Liver (tissue), 9 donors: ENCODE data around the gene BFSP2. TPM values are rescaled to one million over a fixed set of nuclear protein-coding genes. Genes with fewer than 3 reads are reported as not detected.

ENCODE experiments used
- DNase-seq: peaks from one replicate; pipeline ENCODE4 v3.0.0-alpha.2; 2017; ENCODE audit warnings: low spot score
- H3K27ac ChIP-seq, 2 donors: one replicate each; pipeline ENCODE4 v1.7.0; 2013; ENCODE audit warnings: inconsistent platforms in 2 of 2, low read length in 2 of 2, control low read depth in 1 of 2, low read depth in 1 of 2, mild to moderate bottlenecking in 1 of 2
- H3K27me3 ChIP-seq, 4 donors: one replicate each; pipeline versions ENCODE4 v1.6.1 to v1.7.0; 2013; ENCODE audit warnings: low read length in 3 of 4, inconsistent platforms in 1 of 4, mild to moderate bottlenecking in 1 of 4, moderate library complexity in 1 of 4; ENCODE audit not compliant: control insufficient read depth in 4 of 4, insufficient read depth in 4 of 4
- H3K36me3 ChIP-seq, 4 donors: one replicate each; pipeline versions ENCODE4 v1.6.1 to v1.7.0; 2013; ENCODE audit warnings: low read length in 3 of 4, mild to moderate bottlenecking in 3 of 4, low read depth in 1 of 4, moderate library complexity in 1 of 4; ENCODE audit not compliant: control insufficient read depth in 4 of 4, insufficient read depth in 3 of 4
- H3K4me1 ChIP-seq, 4 donors: one replicate each; pipeline versions ENCODE4 v1.6.1 to v1.7.0; 2013; ENCODE audit warnings: low read length in 3 of 4, mild to moderate bottlenecking in 3 of 4, moderate library complexity in 1 of 4; ENCODE audit not compliant: control insufficient read depth in 4 of 4, insufficient read depth in 4 of 4
- H3K4me3 ChIP-seq, 3 donors: one replicate each; pipeline versions ENCODE4 v1.6.1 to v1.7.0; 2013; ENCODE audit warnings: low read length in 3 of 3, control low read depth in 1 of 3, low read depth in 1 of 3, mild to moderate bottlenecking in 1 of 3
- H3K9ac ChIP-seq, 2 donors: one replicate each; pipeline ENCODE4 v1.7.0; 2013; ENCODE audit warnings: low read length in 2 of 2, mild to moderate bottlenecking in 2 of 2, moderate library complexity in 2 of 2, control low read depth in 1 of 2, low read depth in 1 of 2
- H3K9me3 ChIP-seq, 4 donors: one replicate each; pipeline versions ENCODE4 v1.6.1 to v1.7.0; 2013; ENCODE audit warnings: low read length in 3 of 4; ENCODE audit not compliant: control insufficient read depth in 4 of 4
- ATF3 ChIP-seq: IDR thresholded peaks from 2 replicates; pipeline ENCODE4 v1.6.1; 2016; ENCODE audit warnings: antibody characterized with exemption
- CTCF ChIP-seq: fragments of 150-350 bp; IDR thresholded peaks from 2 replicates; pipeline ENCODE4 v1.5.1; 2017; ENCODE audit warnings: improper control_type of control experiment, low read depth, low read length; ENCODE audit not compliant: missing input control
- EGR1 ChIP-seq, 2 donors: IDR thresholded peaks; 2 replicates each; pipeline ENCODE4 v1.6.1; 2016 to 2018; ENCODE audit warnings: antibody characterized with exemption in 2 of 2, low read depth in 2 of 2
- FOXA2 ChIP-seq: IDR thresholded peaks from 2 replicates; pipeline ENCODE4 v1.6.1; 2016; ENCODE audit warnings: antibody characterized with exemption
- JUND ChIP-seq, 2 donors: IDR thresholded peaks; 2 replicates each; pipeline ENCODE4 v1.6.1; 2016; ENCODE audit warnings: antibody characterized with exemption in 2 of 2
- MAX ChIP-seq: IDR thresholded peaks from 2 replicates; pipeline ENCODE4 v1.6.1; 2016; ENCODE audit warnings: antibody characterized with exemption
- RAD21 ChIP-seq, 2 donors: IDR thresholded peaks; 2 replicates each; pipeline ENCODE4 v1.6.1; 2016; ENCODE audit warnings: antibody characterized with exemption in 2 of 2, mild to moderate bottlenecking in 2 of 2
- REST ChIP-seq: IDR thresholded peaks from 2 replicates; pipeline ENCODE4 v1.6.1; 2016; ENCODE audit warnings: antibody characterized with exemption, mild to moderate bottlenecking
- RXRA ChIP-seq, 2 donors: IDR thresholded peaks; 2 replicates each; pipeline ENCODE4 v1.6.1; 2017 to 2018; ENCODE audit warnings: antibody characterized with exemption in 2 of 2, mild to moderate bottlenecking in 1 of 2
- SP1 ChIP-seq: IDR thresholded peaks from 2 replicates; pipeline ENCODE4 v1.6.1; 2018; ENCODE audit warnings: antibody characterized with exemption, mild to moderate bottlenecking
- YY1 ChIP-seq: IDR thresholded peaks from 2 replicates; pipeline ENCODE4 v1.6.1; 2016; ENCODE audit warnings: antibody characterized with exemption, mild to moderate bottlenecking
- WGBS: extraction: QIAGEN DNeasy Blood & Tissue Kit; methylation state at CpG from one replicate; pipeline ENCODE4 v1.1.7; 2013; 5-methylcytosine and 5-hydroxymethylcytosine counted together
- polyA plus RNA-seq, 2 donors: library from polyadenylated mRNA; stranded (reverse) in 1 of 2; unstranded in 1 of 2; fragments of 200-250 nt in 1 of 2; fragments of >200 nt in 1 of 2; fragmentation: Nextera tagmentation in 1 of 2; extraction: Ambion mirVana in 1 of 2; gene quantifications; one replicate each; pipeline versions ENCODE4 v1.2.1 to v1.2.3, GENCODE V29; 2013 to 2015
- total RNA-seq, 2 donors: library from RNA; depleted of rRNA; stranded (reverse); fragments of >200 nt; gene quantifications; one replicate each; pipeline ENCODE4 v1.2.3, GENCODE V29; 2014
- donor health status: healthy.
- donor health status: healthy.
- donor health status: healthy.
- donor health status: healthy.
- donor health status: healthy.

The BFSP2 gene
- total and polyA plus RNA-seq, 4 donors = 0.42 TPM; not detected in 3

- TF ChIP-seq YY1 (no peak), SP1 (no peak), EGR1 (IDR thresholded peaks at IDR 0.05; ENCODE audit: low read depth in 2 of 2) (no peak)
- H3K36me3 ChIP-seq = no peaks in the 10 kb centered on the region
- no peak overlapping the region for H3K4me3 ChIP-seq
- H3K4me1 ChIP-seq = no peaks in the 10 kb centered on the region
- 88% methylated on average over 4 of the region's 4 CpGs for WGBS
- H3K27me3 ChIP-seq = no peaks in the 10 kb centered on the region
- peaks cover 0 to 10% (median 4%) of the 10 kb centered on the region in 4 donors for H3K9me3 ChIP-seq
- no peak for DNase-seq
- H3K9ac ChIP-seq = no peak overlapping the region
- H3K27ac ChIP-seq = no peak overlapping the region
Measured at GRCh38 chr3:133487204-133487603, 87.3 kb downstream of the BFSP2 start.

GRCh38 chr3:133487920-133488540 lies 88.2 kb downstream of the BFSP2 start:
- 83% methylated on average over 1 of the region's 1 CpG for WGBS
- no peaks in the 10 kb centered on the region for H3K36me3 ChIP-seq
- peaks cover 0 to 10% (median 4%) of the 10 kb centered on the region in 4 donors for H3K9me3 ChIP-seq
- H3K27ac ChIP-seq = no peak overlapping the region
- no peak for DNase-seq
- no peaks in the 10 kb centered on the region for H3K4me1 ChIP-seq
- no peak overlapping the region for H3K4me3 ChIP-seq
- H3K9ac ChIP-seq = no peak overlapping the region
- TF ChIP-seq JUND (IDR thresholded peaks at IDR 0.05) = no peak
- TF ChIP-seq YY1 = no peak
- no peak for TF ChIP-seq EGR1 (IDR thresholded peaks at IDR 0.05; ENCODE audit: low read depth in 2 of 2)
- TF ChIP-seq REST = no peak
- no peak for TF ChIP-seq MAX
- peak; percentile 76 to 81 for TF ChIP-seq RAD21 (IDR thresholded peaks at IDR 0.05)
- no peak for TF ChIP-seq ATF3
- no peak for TF ChIP-seq FOXA2
- TF ChIP-seq CTCF = peak; percentile 58
- TF ChIP-seq RXRA (IDR thresholded peaks at IDR 0.05) = no peak
- H3K27me3 ChIP-seq = no peaks in the 10 kb centered on the region
